ENCODE measurements around the gene DES.

DES gene

DNA sequence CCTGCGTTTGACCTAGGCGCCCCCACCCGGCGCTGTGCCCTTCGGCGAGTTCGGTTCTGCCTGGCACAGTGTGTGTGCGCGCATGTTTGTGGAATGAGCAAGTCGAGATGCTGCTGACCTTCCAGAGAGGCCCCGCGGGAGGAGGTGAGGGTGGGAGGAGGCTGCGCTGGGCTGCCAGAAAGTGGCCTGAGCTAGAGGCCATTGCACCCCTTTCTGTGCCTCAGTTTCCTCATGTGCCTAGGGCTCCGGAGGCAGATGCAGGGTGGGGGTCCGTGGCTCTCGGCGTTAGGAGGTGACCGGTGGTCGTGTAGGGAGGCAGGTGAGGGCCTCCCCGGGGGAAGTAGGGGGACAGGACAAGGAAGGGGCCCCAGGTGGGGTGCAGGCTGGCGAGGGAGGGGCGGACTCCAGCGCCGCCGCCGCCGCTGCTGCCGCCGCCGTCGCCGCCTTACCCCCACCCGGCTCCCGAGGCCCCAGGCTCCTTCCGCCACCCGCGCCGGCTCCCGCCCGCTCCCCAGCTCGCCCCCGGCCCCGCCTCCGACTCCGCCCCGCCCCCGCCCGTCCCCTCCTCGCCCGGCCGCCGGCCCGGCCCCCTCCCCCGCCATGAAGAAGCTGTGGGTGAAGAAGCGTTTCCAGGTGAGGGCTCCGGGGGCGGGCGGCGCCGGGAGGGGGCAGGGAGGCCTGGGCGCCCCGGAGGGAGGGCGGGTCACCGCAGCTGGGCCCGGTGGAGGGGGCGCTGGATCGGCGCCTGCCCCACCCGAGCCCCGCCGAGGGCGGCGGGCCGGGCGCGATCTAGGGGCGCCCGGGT is 23.5 kb downstream of the DES start:
- no peak for DNase-seq

DNA sequence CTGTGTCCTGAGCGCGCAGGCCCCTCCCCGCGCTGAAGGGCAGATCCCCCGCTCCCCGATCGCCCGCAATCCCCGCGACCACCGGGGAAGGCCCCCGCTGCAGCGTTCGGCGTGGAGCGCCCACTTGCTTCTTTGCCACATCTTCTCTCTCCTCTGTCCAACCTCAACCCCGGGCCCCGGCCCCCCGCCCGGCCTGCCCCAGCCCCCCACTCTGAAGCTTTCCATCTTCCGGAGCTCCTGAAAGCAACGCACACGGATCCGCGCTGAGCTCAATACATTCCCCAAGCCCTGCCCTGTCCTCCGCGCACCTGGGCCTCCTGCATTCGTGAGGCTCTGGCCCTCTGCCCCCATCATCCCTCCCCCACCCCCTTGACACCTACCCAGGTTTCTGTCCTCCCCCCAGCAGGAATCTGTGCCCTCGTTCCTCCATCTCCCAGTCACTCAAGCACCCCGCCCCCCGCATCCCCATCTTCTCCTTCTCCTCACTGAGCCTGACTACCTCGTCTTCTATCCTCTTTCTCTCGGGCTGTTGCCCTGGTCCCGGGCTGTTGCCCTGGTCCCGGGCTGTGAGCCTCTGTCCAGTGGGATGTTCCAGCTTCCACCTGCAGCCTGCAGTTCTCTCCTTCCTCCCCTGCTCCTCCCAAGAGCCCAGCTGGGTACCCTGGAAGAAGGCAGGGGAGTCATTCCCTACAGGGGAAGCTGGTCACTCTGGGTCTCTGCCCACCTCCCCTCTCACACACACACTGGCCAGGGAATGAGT is 24.3 kb downstream of the DES start:
- DNase-seq = no peak

- DNase-seq = no peak
Observed at GRCh38 chr2:219443016-219443696, 25.0 kb downstream of the DES start.

DNA sequence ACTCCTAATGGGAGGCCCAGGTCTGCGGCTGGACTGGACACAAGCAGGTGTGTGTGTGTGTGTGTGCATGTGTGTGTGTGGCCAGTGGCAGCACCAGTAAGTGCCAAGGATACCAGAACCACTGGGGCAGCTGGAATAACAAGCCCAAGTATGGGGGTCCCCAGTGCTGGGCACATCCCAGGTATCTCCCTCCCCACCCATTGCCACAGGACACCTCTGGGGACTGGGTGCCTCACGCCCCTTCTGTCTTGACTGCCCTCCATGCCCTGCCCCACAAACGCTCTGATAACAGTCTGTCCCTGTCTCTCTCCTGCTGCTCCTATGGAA is 25.5 kb downstream of the DES start:
- no peak for DNase-seq

- DNase-seq = no peak
Observed at GRCh38 chr2:219444566-219445091, 26.5 kb downstream of the DES start.

DNA sequence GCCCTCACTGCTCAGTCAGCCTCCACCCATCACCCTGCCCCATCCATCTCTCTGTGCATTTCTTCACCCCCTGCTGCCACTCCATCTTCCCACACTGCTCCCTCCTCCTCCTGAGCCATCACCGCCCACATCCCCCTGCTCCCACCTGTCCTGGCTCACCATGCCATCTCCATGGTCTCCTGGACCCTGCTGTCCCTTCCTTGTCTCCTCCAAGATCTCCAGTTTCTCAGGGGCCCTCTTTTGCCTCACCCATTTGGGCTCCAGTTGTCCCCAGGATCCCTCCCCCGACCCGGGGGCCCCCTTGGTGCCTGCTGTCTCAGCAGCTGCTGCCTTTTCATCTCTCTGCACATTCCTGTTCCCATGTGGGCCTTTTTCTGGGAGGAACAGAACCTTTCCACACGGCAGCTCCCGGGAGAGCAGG is 27.1 kb downstream of the DES start:
- DNase-seq = no peak

- no peak for DNase-seq
Observed at GRCh38 chr2:219446101-219446504, 27.9 kb downstream of the DES start.

DNA sequence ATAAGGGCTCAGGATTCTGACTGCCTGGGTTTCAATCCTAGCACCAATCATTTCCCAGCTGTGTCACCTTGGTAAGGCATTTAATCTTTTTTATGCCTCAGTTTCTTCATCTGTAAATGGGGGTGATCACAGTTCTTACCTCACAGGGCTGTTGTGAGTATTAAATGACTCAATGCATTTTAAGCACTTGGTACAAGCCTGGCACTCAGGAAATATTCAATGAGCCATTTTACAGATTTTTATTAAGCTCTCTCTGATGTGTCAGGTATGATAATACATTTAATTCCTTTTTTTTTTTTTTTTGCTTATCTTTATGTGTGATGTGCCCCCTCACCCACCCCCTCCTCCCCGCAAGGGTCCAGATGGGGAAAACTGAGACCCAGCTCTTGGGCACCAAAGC is 28.5 kb downstream of the DES start:
- no peak for DNase-seq

GRCh38 chr2:219447242-219448098 is 29.3 kb downstream of the DES start:
- DNase-seq = no peak

DNA sequence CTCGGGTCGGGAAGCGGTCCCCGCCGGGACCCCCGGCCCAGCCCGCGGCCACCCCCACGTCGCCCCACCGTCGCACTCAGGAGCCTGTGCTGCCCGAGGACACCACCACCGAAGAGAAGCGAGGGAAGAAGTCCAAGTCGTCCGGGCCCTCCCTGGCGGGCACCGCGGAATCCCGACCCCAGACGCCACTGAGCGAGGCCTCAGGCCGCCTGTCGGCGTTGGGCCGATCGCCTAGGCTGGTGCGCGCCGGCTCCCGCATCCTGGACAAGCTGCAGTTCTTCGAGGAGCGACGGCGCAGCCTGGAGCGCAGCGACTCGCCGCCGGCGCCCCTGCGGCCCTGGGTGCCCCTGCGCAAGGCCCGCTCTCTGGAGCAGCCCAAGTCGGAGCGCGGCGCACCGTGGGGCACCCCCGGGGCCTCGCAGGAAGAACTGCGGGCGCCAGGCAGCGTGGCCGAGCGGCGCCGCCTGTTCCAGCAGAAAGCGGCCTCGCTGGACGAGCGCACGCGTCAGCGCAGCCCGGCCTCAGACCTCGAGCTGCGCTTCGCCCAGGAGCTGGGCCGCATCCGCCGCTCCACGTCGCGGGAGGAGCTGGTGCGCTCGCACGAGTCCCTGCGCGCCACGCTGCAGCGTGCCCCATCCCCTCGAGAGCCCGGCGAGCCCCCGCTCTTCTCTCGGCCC is 30.1 kb downstream of the DES start:
- no peak for DNase-seq

DNA sequence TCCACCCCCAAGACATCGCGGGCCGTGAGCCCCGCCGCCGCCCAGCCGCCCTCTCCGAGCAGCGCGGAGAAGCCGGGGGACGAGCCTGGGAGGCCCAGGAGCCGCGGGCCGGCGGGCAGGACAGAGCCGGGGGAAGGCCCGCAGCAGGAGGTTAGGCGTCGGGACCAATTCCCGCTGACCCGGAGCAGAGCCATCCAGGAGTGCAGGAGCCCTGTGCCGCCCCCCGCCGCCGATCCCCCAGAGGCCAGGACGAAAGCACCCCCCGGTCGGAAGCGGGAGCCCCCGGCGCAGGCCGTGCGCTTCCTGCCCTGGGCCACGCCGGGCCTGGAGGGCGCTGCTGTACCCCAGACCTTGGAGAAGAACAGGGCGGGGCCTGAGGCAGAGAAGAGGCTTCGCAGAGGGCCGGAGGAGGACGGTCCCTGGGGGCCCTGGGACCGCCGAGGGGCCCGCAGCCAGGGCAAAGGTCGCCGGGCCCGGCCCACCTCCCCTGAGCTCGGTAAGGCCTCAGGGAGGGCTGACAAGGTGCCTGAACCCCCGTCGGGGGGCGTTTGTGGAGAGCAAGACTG is 30.7 kb downstream of the DES start:
- no peak for DNase-seq

DNA sequence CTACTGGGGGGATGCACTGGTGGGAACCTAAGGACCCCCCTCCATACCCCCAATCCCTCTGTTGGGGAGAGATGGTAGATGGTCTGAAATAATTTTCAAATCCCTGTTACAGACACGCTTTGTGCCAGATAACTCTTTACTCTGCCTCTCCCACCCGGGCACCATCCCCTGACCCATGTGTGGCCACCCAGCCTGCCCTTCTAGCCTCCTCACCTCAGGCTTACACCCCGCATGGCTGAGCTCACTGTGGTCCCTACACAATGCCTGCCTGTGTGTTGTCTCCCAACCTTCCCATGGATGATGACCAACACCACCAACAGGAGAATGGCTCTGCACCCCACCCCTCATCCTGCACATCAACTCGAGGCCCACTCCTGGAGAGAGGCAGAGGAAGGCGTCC is 31.4 kb downstream of the DES start:
- DNase-seq = no peak

GRCh38 chr2:219451661-219452360 is 33.6 kb downstream of the DES start:
- no peak for DNase-seq

DNA sequence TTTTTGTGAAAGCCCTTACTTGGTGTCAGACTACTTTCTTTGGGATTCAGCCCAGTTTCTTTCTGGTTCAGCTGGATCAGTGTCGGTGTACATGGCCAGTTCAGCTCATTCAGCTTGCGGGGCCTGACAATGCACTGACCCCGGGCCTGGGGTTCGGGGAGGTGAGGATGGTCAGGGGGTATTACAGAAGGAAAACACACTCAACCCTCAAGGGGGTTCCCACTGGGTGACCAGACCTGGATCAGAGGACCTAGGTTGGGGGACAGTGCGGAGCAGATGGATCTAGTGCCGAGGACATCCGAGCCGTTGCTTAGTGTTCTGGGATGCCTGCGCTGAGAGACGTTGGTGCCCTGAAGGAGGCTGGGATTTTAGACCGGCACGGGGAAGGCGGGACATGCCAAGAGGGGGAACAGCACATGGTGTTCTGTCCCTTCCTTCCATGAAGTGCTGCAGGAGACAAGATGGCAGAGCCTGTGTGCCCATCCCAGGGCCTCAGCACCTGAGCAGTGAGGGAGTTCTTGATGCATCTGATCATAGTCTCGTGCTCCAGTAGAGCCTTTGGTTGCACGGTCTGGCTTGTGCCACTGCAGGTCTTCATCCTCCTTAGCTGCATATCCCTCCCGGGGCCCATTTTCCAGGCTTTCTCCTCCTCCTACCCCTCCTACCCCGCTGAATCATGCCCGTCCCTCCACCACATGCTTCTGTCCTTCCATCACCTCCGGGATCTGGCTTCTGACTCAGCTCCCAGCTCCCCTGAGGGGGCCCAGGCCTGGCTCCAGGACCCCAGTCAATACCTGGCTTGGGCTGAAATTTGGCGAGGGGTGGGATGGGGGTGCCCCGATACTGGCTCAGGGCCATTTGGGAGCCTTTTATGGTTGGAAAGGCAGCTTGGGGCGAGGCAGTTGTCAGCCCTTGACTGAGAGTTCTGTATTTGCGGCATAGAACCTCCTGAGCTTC is 34.5 kb downstream of the DES start:
- no peak for DNase-seq

DNA sequence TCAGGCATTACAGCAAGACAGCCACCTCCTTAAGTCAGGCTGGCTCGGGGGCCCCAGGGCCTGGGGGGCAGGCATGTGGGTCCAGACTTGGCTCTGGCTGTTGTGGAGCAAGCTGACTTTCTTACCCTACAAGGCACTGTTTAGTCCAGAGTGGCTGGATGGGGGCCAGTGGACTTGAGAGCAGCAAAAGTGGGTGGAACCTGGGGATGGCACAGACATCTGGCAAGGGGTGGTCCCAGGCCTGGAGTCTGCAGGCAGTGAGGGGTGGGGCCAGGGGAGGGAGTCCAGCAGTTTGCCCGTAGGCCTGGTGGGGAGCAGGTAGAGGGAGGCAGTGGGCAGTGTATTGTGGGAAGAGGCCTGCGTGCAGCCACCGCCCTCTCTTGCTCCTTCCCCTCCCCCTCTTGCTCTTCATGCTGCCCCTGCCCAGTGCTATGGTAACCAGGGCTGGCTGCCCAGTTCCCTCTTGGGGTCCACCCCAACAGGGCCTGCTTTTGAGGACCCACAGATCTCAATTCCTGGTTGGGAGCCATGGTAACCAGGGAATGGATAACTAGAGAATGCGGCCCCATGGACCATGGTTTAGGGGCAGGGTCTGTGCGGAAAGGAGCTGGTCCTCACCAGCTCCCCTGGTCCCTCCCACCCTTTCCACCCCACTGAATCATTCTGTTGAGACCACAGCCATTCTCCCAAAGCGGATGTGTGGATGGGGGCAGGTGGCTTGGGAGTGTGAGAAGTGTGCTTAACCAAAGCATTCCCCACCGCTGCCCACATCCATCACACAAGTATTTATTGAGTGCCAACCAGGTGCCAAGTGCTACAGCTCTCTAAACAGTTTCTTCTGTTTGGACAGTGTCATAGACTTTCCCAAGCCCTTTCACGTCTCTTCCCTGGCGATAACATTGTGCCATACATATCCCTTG is 35.8 kb downstream of the DES start:
- no peak for DNase-seq

- DNase-seq = no peak
Observed at GRCh38 chr2:219455581-219455980, 37.4 kb downstream of the DES start.

- peak; percentile 25 for DNase-seq
Observed at GRCh38 chr2:219457784-219458369, 39.7 kb downstream of the DES start.

DNA sequence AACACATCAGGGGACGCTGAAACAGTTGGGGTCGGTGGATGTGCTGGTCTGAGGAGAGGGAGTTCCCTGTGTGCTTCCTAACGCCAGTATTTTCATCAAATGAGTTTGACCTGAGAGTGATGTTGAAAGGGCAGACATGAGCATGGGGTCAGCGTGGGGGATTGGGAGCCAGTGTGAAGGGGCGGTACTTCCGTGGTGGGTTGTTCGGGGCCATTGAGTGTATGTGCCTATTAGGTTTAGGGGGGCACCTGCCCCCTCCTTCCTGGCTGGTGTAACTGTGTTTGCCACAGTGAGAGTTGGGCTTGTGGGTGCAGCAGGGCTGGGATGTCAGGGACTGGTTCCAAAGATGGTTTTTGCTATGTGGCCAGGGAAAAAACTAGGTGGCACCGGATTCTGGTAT is 40.8 kb downstream of the DES start:
- no peak for DNase-seq

All from activated CD4-positive, alpha-beta T cell treated with anti-CD3 and anti-CD28 coated beads, Interleukin-10, Interleukin-2, amounts not matched to agents 100 ng/mL and 50 ng/mL, durations not matched to agents 16 hours and 8 hours (primary cell).